Right atrium auricular region (tissue), 2 donors: Measurements from ENCODE around the gene RAD23A. TPM values are rescaled to one million over a fixed set of nuclear protein-coding genes. Genes with fewer than 3 reads are reported as not detected.
A peak's percentile ranks its signal among the peaks of the same experiment; 100 is the strongest.
"Not testable (repeated sequence)": the region's sequence is repeated elsewhere in the genome, so short reads cannot be mapped to it uniquely, and the experiment has no call there.

ENCODE experiments used
- DNase-seq: peaks from one replicate; pipeline ENCODE4 v3.0.0-alpha.2; 2019; ENCODE audit warnings: low spot score
- H3K27ac ChIP-seq, 2 donors: fragments of 200-600 bp; sonication (generic); 1 replicate in 1 of 2; 2 replicates in 1 of 2; pipeline ENCODE4 v1.5.1; 2016 to 2019
- H3K27me3 ChIP-seq, 2 donors: fragments of 200-600 bp; sonication (generic); one replicate each; pipeline versions ENCODE4 v1.5.1 to v1.6.0; 2017 to 2019
- H3K36me3 ChIP-seq: fragments of 200-600 bp; sonication (generic); one replicate; pipeline ENCODE4 v1.5.1; 2016
- H3K4me1 ChIP-seq, 2 donors: fragments of 200-600 bp; sonication (generic); one replicate each; pipeline versions ENCODE4 v1.5.1 to v1.6.0; 2017 to 2019
- H3K4me3 ChIP-seq, 2 donors: fragments of 200-600 bp; sonication (generic); 1 replicate in 1 of 2; 2 replicates in 1 of 2; pipeline ENCODE4 v1.5.1; 2017 to 2019; ENCODE audit warnings: mild to moderate bottlenecking in 1 of 2, moderate library complexity in 1 of 2
- H3K9me3 ChIP-seq, 2 donors: fragments of 200-600 bp; sonication (generic); one replicate each; pipeline ENCODE4 v1.5.1; 2019
- total RNA-seq, 2 donors: library from RNA; depleted of rRNA; stranded (reverse); fragments of >200 nt; gene quantifications; one replicate each; pipeline ENCODE4 v1.1.0, GENCODE V29; 2016
- TF ChIP-seq, protein P1 (sequence below), 2 donors: fragments of 200-600 bp; sonication (generic); IDR thresholded peaks; one replicate each; pipeline ENCODE4 v1.5.1; 2019; ENCODE audit warnings: antibody characterized with exemption in 2 of 2

The RAD23A gene
- total RNA-seq, 2 donors from 2014 or later, result 178 to 185 TPM

DNA sequence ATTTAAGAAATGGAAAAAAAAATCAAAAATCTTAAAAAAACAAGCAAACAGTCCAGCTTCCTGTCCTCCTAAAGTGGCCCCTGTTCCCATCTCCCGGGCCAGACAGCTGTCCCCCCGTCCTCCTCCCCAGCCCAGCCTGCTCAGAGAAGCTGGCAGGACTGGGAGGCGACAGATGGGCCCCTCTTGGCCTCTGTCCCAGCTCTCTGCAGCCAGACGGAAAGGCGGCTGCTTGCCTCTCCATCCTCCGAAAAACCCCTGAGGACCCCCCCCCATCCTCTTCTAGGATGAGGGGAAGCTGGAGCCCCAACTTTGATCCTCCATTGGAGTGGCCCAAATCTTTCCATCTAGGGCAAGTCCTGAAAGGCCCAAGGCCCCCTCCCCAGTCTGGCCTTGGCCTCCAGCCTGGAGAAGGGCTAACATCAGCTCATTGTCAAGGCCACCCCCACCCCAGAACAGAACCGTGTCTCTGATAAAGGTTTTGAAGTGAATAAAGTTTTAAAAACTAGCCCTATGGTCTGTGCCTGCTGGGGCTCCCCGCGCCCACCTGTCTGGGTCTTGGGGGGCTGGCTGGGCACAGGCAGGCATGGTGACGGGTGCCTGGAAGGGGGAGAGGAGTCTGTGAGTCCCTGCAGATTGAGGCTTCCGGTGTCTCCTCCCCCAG lies 7.6 kb downstream of the RAD23A start:
- Histone ChIP-seq H3K4me1 (peaks cover 0 to 43% of the 10 kb centered on the region in 2 donors), H3K4me3 (no peak overlapping the region), H3K27me3 (no peaks in the 10 kb centered on the region), H3K9me3 (no peaks in the 10 kb centered on the region), H3K27ac (peak overlapping the region; percentile 60 to 61), H3K36me3 (peaks cover 66% of the 10 kb centered on the region)
- DNase-seq, result no peak
- TF ChIP-seq, protein P1, sequence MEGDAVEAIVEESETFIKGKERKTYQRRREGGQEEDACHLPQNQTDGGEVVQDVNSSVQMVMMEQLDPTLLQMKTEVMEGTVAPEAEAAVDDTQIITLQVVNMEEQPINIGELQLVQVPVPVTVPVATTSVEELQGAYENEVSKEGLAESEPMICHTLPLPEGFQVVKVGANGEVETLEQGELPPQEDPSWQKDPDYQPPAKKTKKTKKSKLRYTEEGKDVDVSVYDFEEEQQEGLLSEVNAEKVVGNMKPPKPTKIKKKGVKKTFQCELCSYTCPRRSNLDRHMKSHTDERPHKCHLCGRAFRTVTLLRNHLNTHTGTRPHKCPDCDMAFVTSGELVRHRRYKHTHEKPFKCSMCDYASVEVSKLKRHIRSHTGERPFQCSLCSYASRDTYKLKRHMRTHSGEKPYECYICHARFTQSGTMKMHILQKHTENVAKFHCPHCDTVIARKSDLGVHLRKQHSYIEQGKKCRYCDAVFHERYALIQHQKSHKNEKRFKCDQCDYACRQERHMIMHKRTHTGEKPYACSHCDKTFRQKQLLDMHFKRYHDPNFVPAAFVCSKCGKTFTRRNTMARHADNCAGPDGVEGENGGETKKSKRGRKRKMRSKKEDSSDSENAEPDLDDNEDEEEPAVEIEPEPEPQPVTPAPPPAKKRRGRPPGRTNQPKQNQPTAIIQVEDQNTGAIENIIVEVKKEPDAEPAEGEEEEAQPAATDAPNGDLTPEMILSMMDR (IDR thresholded peaks at IDR 0.05), result no peak

DNA sequence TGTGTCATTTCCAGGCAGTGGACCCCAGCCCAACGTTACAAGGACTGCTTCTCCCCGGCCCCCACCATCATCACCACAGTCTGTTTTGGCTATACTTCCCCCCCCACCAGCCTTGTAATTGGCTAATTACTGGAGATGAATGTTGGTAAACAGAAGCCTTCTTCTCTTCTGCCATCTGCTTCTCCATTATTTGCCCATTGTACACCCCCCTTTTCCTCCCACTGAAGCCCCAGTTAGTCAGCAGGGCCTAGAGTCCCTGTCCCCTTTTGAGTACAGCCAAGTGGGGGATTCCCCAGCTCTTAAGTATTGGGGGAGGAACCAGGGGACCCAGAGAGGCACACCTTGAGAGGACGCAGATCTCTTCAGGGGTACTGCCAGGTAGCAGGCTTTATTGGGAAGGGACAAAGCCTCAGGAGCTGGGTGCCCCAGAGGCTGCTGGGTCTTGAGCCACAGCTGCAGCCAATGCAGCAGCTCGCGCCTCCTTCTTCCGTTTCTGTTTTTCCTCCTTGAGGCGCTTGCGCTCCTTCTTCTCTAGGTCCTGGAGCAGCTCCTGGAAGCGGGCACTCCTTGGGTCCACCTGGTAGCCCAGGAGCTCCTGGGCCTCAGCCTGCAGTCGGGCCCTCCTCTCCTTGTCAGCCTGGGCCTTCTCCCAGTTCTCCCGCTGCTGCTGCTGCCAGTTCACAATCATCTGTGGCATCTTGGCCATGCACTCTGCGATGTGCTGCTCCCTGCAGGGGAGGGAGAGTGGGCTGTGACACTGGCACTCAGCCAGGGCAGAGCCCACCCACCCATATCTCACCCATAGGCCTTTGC lies 8.3 kb downstream of the RAD23A start:
- H3K36me3 ChIP-seq, result peaks cover 58% of the 10 kb centered on the region
- no peaks in the 10 kb centered on the region for H3K9me3 ChIP-seq
- no peaks in the 10 kb centered on the region for H3K27me3 ChIP-seq
- H3K27ac ChIP-seq, result peak overlapping the region; percentile 60 to 61
- DNase-seq, result no peak
- no peak overlapping the region for H3K4me3 ChIP-seq
- peaks cover 0 to 43% of the 10 kb centered on the region in 2 donors for H3K4me1 ChIP-seq
- TF ChIP-seq, protein P1 (IDR thresholded peaks at IDR 0.05), result no peak

DNA sequence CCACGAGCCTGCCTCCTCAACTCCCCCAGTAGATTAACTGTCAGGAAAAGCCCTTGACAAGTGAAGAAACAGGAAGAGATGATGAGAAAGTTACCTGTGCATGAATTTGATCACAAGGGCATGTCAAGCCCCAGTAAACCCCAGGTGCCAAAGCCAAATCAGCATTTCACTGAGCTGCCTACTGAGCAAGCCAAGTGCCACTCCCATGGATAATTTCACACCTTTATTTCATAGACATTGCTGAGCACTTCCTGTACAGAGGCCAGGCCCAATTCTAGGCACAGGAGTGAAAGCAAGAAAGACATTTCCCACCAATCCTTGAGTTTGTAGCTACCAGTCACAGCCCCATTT lies 8.9 kb downstream of the RAD23A start:
- no peak overlapping the region for H3K4me3 ChIP-seq
- no peak overlapping the region for H3K27ac ChIP-seq
- TF ChIP-seq, protein P1 (IDR thresholded peaks at IDR 0.05), result no peak
- peaks cover 53% of the 10 kb centered on the region for H3K36me3 ChIP-seq
- no peaks in the 10 kb centered on the region for H3K27me3 ChIP-seq
- H3K4me1 ChIP-seq, result peaks cover 0 to 43% of the 10 kb centered on the region in 2 donors
- no peak for DNase-seq
- no peaks in the 10 kb centered on the region for H3K9me3 ChIP-seq

DNA sequence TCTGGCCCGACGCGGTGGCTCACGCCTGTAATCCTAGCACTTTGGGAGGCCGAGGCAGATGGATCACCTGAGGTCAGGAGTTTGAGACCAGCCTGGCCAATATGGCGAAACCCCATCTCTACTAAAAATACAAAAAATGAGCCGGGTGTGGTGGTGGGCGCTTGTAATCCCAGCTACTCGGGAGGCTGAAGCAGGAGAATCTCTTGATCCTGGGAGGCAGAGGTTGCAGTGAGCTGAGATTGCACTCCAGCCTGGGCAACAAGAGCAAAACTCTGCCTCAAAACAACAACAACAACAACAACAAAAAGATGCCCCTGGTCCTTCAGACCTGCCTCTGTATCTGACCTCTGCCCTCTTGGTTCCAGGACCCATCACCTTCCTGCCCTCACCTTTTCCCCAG lies 9.9 kb downstream of the RAD23A start:
- Histone ChIP-seq H3K4me1 (peaks cover 0 to 43% of the 10 kb centered on the region in 2 donors), H3K4me3 (peak overlapping the region in 1 of 2 donors; percentile 78), H3K27ac (peak overlapping the region in 1 of 2 donors; percentile 87)

DNA sequence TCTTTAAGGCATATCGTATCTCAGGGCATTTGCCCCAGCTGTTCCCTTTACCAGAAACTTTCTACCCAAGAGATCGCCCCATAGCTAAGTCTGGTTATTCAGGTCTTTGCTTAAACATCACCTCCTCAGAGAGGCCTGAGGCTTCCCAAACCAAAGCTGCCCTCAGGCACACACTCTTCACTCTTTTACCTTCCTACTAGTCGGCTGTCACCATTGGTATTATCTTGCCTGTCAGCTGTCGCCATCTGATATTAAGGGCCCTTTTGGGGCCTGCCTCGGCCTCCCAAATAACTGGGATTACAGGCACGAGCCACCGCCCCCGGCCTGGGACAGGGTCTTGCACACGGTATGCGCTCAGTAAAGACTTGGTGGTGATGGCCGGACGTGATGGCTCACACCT lies 10.3 kb downstream of the RAD23A start:
- peak overlapping the region; percentile 78 to 90 for H3K4me3 ChIP-seq
- TF ChIP-seq, protein P1 (IDR thresholded peaks at IDR 0.05), result no peak
- H3K27me3 ChIP-seq, result no peaks in the 10 kb centered on the region
- no peak for DNase-seq
- H3K9me3 ChIP-seq, result no peaks in the 10 kb centered on the region
- peaks cover 40% of the 10 kb centered on the region for H3K36me3 ChIP-seq
- peaks cover 0 to 43% of the 10 kb centered on the region in 2 donors for H3K4me1 ChIP-seq
- peak overlapping the region; percentile 87 to 93 for H3K27ac ChIP-seq

More for the DNA sequence above, 9.9 kb downstream of the RAD23A start:
- DNase-seq, H3K27me3 ChIP-seq, H3K9me3 ChIP-seq: not testable (repeated sequence)
- H3K36me3 ChIP-seq, result peaks cover 44% of the 10 kb centered on the region
